Spleen (tissue), 3 donors: ENCODE results near the gene JARID2.

Source experiments
- POLR2A ChIP-seq, 3 donors: fragments of 450-650 bp; IDR thresholded peaks; one replicate each; pipeline ENCODE4 v1.5.1; 2017; ENCODE audit warnings: antibody characterized with exemption in 3 of 3, mild to moderate bottlenecking in 1 of 3
- POLR2AphosphoS5 ChIP-seq, 3 donors: sonication (generic); formaldehyde crosslinking; IDR thresholded peaks; one replicate each; pipeline ENCODE4 v1.5.1; 2017; ENCODE audit warnings: antibody characterized with exemption in 3 of 3

GRCh38 chr6:15440040-15440439 lies 194.2 kb downstream of the JARID2 start:
- TF ChIP-seq POLR2A (IDR thresholded peaks at IDR 0.05) (no peak), POLR2AphosphoS5 (IDR thresholded peaks at IDR 0.05) (no peak)
